ENCODE results near the gene PRKCZ.

The PRKCZ gene

DNA sequence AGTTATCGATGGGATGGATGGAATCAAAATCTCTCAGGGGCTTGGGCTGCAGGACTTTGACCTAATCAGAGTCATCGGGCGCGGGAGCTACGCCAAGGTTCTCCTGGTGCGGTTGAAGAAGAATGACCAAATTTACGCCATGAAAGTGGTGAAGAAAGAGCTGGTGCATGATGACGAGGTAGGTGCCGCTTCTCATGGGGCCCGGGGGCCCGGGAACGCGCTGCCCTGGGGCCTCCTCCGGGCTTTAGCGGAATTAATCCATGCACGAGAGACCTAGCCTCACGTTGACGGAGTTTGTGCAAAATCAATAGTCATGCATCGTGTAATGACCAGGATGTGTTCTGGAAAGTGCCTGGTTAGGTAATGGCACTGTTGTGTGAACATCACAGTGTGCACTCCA lies 100.6 kb downstream of the PRKCZ start:
- no peak overlapping the region for H3K9ac ChIP-seq (ENCODE audit: low read length)
- H3K9me3 ChIP-seq (ENCODE audit: control insufficient read depth, low read length) = no peaks in the 10 kb centered on the region
- H3K36me3 ChIP-seq (ENCODE audit: control insufficient read depth, insufficient read depth, low read length, severe bottlenecking) = no peaks in the 10 kb centered on the region
- no peak overlapping the region for H3K4me3 ChIP-seq (ENCODE audit: low read length)
- no peak for DNase-seq (ENCODE audit: low read depth)
- peaks cover 6% of the 10 kb centered on the region for H3K27me3 ChIP-seq (replicated peaks; ENCODE audit: control insufficient read depth, insufficient read depth, low read length)
- H3K4me1 ChIP-seq (ENCODE audit: control insufficient read depth, insufficient read depth, low read length) = no peaks in the 10 kb centered on the region

DNA sequence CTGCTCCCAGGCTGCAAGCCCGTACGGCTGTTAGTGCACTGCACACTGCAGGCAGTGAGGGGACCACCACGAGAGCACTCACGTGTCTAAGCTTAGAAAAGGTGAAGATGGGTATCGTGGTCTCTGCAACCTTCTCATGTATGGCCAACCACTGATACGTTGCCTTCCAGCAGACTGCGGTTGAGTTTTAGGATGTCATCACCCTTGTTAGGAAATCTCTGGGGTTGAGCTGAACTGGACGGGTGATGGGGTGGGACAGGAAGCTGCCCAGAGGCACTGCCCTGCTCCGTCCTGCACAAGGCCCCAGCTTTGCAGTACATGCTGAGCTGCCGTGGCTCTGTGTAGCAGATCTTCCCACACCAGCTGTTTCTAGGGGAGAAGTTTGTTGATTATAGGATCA lies 101.0 kb downstream of the PRKCZ start:
- no peaks in the 10 kb centered on the region for H3K4me1 ChIP-seq (ENCODE audit: control insufficient read depth, insufficient read depth, low read length)
- DNase-seq (ENCODE audit: low read depth) = no peak
- peaks cover 6% of the 10 kb centered on the region for H3K27me3 ChIP-seq (replicated peaks; ENCODE audit: control insufficient read depth, insufficient read depth, low read length)
- H3K36me3 ChIP-seq (ENCODE audit: control insufficient read depth, insufficient read depth, low read length, severe bottlenecking) = no peaks in the 10 kb centered on the region
- H3K9ac ChIP-seq (ENCODE audit: low read length) = no peak overlapping the region
- H3K4me3 ChIP-seq (ENCODE audit: low read length) = no peak overlapping the region
- no peaks in the 10 kb centered on the region for H3K9me3 ChIP-seq (ENCODE audit: control insufficient read depth, low read length)

DNA sequence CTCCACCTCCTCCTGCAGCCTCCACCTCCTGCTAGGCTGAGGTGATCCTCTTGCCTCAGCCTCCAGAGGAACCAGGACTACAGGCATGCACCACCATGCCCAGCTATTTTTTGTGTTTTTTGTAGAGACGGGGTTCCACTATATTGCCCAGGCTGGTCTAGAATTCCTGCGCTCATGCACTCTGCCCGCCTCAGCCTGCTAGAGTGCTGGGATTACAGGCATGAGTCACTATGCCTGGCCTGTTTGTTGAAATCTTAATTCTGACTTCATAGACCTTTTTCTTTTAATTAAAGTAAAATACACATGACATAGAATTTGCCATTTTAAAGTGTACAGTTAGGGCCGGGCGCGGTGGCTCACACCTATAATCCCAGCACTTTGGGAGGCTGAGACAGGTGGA lies 101.7 kb downstream of the PRKCZ start:
- no peak overlapping the region for H3K4me3 ChIP-seq (ENCODE audit: low read length)
- no peaks in the 10 kb centered on the region for H3K36me3 ChIP-seq (ENCODE audit: control insufficient read depth, insufficient read depth, low read length, severe bottlenecking)
- no peaks in the 10 kb centered on the region for H3K4me1 ChIP-seq (ENCODE audit: control insufficient read depth, insufficient read depth, low read length)
- no peak for DNase-seq (ENCODE audit: low read depth)
- H3K27me3 ChIP-seq (replicated peaks; ENCODE audit: control insufficient read depth, insufficient read depth, low read length) = peaks cover 11% of the 10 kb centered on the region
- no peaks in the 10 kb centered on the region for H3K9me3 ChIP-seq (ENCODE audit: control insufficient read depth, low read length)
- H3K9ac ChIP-seq (ENCODE audit: low read length) = no peak overlapping the region

DNA sequence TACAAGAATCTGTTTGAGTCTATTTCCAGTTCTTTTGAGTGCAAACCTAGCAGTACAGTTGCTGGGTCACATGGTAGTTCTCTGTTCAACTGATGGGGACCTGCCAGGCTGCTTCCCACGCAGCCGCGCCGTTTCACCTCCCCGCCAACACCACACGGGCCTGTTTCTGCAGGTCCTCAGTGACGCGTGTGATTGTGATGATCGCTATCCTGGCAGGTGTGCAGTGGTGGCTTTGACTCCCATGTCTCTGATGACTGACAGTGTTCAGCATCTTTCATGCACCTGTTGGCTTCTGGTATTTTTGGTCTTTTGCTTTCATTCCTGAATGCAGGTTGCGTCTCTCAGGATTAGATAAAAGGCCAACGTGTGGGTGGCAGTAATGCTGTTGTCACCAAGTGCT lies 102.7 kb downstream of the PRKCZ start:
- H3K4me3 ChIP-seq (ENCODE audit: low read length) = no peak overlapping the region
- no peaks in the 10 kb centered on the region for H3K4me1 ChIP-seq (ENCODE audit: control insufficient read depth, insufficient read depth, low read length)
- no peaks in the 10 kb centered on the region for H3K36me3 ChIP-seq (ENCODE audit: control insufficient read depth, insufficient read depth, low read length, severe bottlenecking)
- no peak for DNase-seq (ENCODE audit: low read depth)
- no peaks in the 10 kb centered on the region for H3K9me3 ChIP-seq (ENCODE audit: control insufficient read depth, low read length)
- peaks cover 13% of the 10 kb centered on the region for H3K27me3 ChIP-seq (replicated peaks; ENCODE audit: control insufficient read depth, insufficient read depth, low read length)
- H3K9ac ChIP-seq (ENCODE audit: low read length) = no peak overlapping the region

DNA sequence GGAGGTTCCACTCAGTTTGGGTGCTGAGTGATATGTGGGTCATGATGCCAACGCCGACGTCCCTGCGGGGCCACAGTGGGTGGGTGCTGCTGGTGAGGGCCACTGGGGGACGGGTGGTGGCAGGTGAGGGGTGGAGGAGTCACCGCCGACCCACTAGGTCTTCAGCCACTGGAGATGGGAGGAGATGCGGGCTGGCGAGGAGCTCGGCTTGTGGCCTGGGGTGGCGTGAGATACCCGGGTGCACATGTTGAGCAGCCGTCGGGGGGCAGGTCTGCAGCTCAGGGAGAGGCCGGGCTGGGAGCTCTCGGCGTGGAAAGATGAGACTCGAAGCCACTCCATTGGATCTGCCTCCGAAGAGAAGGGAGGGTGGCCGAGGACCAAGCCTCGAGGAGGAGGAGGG lies 103.8 kb downstream of the PRKCZ start:
- H3K27me3 ChIP-seq (replicated peaks; ENCODE audit: control insufficient read depth, insufficient read depth, low read length) = peaks cover 13% of the 10 kb centered on the region
- H3K9me3 ChIP-seq (ENCODE audit: control insufficient read depth, low read length) = no peaks in the 10 kb centered on the region
- no peak overlapping the region for H3K4me3 ChIP-seq (ENCODE audit: low read length)
- no peaks in the 10 kb centered on the region for H3K4me1 ChIP-seq (ENCODE audit: control insufficient read depth, insufficient read depth, low read length)
- no peaks in the 10 kb centered on the region for H3K36me3 ChIP-seq (ENCODE audit: control insufficient read depth, insufficient read depth, low read length, severe bottlenecking)
- no peak for DNase-seq (ENCODE audit: low read depth)
- H3K9ac ChIP-seq (ENCODE audit: low read length) = no peak overlapping the region

DNA sequence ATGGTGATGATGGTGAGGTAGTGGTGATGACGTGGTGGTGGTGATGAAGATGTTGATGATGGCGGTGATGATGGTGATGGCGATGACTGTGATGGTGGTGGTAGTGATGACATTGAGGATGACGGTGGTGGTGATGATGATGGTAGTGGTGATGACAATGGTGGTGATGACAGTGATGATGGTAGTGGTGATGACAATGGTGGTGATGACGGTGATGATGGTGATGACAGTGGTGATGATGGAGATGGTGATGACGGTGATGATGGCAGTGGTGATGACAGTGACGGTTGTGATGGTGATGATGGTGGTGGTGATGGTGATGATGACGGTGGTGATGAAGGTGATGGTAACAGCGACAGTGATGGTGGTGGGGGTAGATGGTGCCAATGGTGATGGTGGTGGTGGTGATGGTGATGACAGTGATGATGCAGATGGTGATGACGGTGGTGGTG lies 105.0 kb downstream of the PRKCZ start:
- Histone ChIP-seq H3K4me3 (ENCODE audit: low read length) (no peak overlapping the region), H3K36me3 (ENCODE audit: control insufficient read depth, insufficient read depth, low read length, severe bottlenecking) (no peaks in the 10 kb centered on the region), H3K9me3 (ENCODE audit: control insufficient read depth, low read length) (no peaks in the 10 kb centered on the region), H3K4me1 (ENCODE audit: control insufficient read depth, insufficient read depth, low read length) (no peaks in the 10 kb centered on the region), H3K27me3 (replicated peaks; ENCODE audit: control insufficient read depth, insufficient read depth, low read length) (peaks cover 18% of the 10 kb centered on the region), H3K9ac (ENCODE audit: low read length) (no peak overlapping the region)
- DNase-seq (ENCODE audit: low read depth) = no peak

DNA sequence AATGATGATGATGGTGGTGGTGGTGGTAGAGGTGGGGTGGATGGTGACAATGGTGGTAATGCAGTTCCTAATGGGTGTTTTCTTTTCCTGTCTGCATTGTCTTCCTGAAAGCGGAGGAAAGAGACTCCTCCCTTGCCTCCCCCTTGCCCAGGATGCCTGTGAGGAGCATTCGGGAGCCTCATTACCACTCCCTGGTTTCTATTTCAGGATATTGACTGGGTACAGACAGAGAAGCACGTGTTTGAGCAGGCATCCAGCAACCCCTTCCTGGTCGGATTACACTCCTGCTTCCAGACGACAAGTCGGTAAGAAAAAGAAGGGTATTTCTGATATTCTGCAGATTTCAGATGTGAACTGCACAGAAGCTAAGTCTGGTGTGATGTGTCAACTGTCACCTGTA lies 105.6 kb downstream of the PRKCZ start:
- Histone ChIP-seq H3K4me1 (ENCODE audit: control insufficient read depth, insufficient read depth, low read length) (no peaks in the 10 kb centered on the region), H3K4me3 (ENCODE audit: low read length) (no peak overlapping the region), H3K36me3 (ENCODE audit: control insufficient read depth, insufficient read depth, low read length, severe bottlenecking) (no peaks in the 10 kb centered on the region), H3K9me3 (ENCODE audit: control insufficient read depth, low read length) (no peaks in the 10 kb centered on the region), H3K27me3 (replicated peaks; ENCODE audit: control insufficient read depth, insufficient read depth, low read length) (peaks cover 17% of the 10 kb centered on the region), H3K9ac (ENCODE audit: low read length) (no peak overlapping the region)
- DNase-seq (ENCODE audit: low read depth) = no peak

DNA sequence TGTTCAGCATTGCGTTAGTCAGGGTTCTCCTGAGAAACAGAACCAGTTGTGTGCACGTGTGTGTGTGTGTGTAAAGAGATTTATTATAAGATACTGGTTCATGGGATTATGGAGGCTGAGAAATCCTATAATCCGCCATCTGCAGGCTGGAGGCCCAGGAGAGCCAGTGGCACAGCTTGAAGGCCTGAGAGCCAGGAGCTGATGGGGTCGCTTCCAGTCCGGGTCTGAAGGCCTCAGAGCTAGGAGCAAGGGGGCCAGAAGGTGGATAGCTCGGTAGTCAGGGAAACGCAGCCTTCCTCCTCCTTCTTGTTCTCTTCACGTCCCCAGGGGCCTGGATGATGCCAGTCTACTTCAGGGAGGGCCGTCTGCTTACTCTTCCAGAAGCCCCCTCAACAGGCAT lies 106.7 kb downstream of the PRKCZ start:
- peaks cover 22% of the 10 kb centered on the region for H3K27me3 ChIP-seq (replicated peaks; ENCODE audit: control insufficient read depth, insufficient read depth, low read length)
- no peaks in the 10 kb centered on the region for H3K4me1 ChIP-seq (ENCODE audit: control insufficient read depth, insufficient read depth, low read length)
- no peak overlapping the region for H3K9ac ChIP-seq (ENCODE audit: low read length)
- no peaks in the 10 kb centered on the region for H3K9me3 ChIP-seq (ENCODE audit: control insufficient read depth, low read length)
- DNase-seq (ENCODE audit: low read depth) = no peak
- no peaks in the 10 kb centered on the region for H3K36me3 ChIP-seq (ENCODE audit: control insufficient read depth, insufficient read depth, low read length, severe bottlenecking)
- H3K4me3 ChIP-seq (ENCODE audit: low read length) = no peak overlapping the region

DNA sequence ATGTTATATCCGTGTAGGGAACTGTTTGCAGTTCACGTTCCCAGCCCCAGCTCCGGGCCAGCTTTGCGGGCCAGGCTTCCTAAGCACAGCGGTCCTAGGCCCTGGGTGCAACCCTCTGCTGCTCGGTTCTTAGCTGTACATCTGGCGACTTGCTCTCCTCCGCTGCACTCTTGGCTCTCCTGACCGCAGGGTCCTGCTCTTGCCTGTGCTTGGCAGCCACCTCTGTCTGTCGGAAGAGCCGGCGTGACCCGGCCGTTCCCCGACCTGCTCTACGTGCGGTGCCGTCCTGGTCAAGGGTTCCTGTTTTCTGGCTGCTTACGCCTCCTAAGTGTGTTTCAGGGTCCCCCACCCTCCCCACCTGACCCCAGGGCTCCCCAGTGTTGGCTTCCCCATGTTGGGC lies 107.6 kb downstream of the PRKCZ start:
- no peaks in the 10 kb centered on the region for H3K9me3 ChIP-seq (ENCODE audit: control insufficient read depth, low read length)
- DNase-seq (ENCODE audit: low read depth) = no peak
- no peak overlapping the region for H3K9ac ChIP-seq (ENCODE audit: low read length)
- no peaks in the 10 kb centered on the region for H3K4me1 ChIP-seq (ENCODE audit: control insufficient read depth, insufficient read depth, low read length)
- no peak overlapping the region for H3K4me3 ChIP-seq (ENCODE audit: low read length)
- no peaks in the 10 kb centered on the region for H3K36me3 ChIP-seq (ENCODE audit: control insufficient read depth, insufficient read depth, low read length, severe bottlenecking)
- H3K27me3 ChIP-seq (replicated peaks; ENCODE audit: control insufficient read depth, insufficient read depth, low read length) = peaks cover 25% of the 10 kb centered on the region

DNA sequence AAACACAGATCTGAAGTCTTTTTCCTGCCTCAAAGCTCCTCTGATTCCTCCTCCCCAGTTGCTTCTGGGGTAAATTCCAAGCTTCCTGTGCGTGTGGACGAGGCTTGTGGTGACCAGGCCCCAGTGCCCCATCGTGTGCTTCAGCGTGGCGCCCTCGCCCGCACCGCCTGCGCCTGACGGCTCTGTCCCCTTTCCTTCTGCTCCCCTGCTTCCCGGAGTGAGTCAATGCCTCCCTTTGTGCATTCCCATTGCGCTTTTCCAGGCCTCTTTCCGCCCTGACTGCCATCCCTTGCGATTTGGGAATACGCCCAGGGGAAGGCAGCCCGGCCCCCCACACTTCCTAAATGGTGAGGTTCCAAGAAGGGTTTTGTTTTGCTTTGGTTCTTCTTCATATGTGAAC lies 108.1 kb downstream of the PRKCZ start:
- Histone ChIP-seq H3K36me3 (ENCODE audit: control insufficient read depth, insufficient read depth, low read length, severe bottlenecking) (no peaks in the 10 kb centered on the region), H3K9ac (ENCODE audit: low read length) (no peak overlapping the region), H3K27me3 (replicated peaks; ENCODE audit: control insufficient read depth, insufficient read depth, low read length) (peaks cover 27% of the 10 kb centered on the region), H3K4me3 (ENCODE audit: low read length) (no peak overlapping the region), H3K9me3 (ENCODE audit: control insufficient read depth, low read length) (peaks cover 4% of the 10 kb centered on the region), H3K4me1 (ENCODE audit: control insufficient read depth, insufficient read depth, low read length) (no peaks in the 10 kb centered on the region)
- no peak for DNase-seq (ENCODE audit: low read depth)

DNA sequence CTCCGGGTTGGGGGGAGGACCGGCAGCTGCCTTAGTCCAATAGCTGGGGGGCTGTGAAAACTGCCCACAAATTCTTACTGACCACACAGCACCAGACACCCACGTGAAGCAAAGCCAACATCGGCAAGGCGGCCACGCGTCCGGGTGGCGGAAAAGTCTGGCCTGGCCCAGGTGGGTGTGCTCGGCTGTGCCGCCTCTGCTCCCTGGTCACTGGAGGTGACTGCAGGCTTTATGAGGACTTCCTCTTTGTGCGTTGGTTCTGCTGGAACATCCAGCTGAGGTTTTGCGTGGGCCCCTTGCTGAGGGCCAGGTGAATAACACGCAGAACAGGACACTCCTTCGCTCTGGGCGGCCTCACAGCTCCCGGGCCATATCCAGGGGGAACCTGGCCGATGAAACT lies 108.9 kb downstream of the PRKCZ start:
- Histone ChIP-seq H3K4me1 (ENCODE audit: control insufficient read depth, insufficient read depth, low read length) (no peaks in the 10 kb centered on the region), H3K36me3 (ENCODE audit: control insufficient read depth, insufficient read depth, low read length, severe bottlenecking) (no peaks in the 10 kb centered on the region), H3K9me3 (ENCODE audit: control insufficient read depth, low read length) (peaks cover 9% of the 10 kb centered on the region), H3K9ac (ENCODE audit: low read length) (no peak overlapping the region), H3K4me3 (ENCODE audit: low read length) (no peak overlapping the region), H3K27me3 (replicated peaks; ENCODE audit: control insufficient read depth, insufficient read depth, low read length) (peaks cover 24% of the 10 kb centered on the region)
- no peak for DNase-seq (ENCODE audit: low read depth)

DNA sequence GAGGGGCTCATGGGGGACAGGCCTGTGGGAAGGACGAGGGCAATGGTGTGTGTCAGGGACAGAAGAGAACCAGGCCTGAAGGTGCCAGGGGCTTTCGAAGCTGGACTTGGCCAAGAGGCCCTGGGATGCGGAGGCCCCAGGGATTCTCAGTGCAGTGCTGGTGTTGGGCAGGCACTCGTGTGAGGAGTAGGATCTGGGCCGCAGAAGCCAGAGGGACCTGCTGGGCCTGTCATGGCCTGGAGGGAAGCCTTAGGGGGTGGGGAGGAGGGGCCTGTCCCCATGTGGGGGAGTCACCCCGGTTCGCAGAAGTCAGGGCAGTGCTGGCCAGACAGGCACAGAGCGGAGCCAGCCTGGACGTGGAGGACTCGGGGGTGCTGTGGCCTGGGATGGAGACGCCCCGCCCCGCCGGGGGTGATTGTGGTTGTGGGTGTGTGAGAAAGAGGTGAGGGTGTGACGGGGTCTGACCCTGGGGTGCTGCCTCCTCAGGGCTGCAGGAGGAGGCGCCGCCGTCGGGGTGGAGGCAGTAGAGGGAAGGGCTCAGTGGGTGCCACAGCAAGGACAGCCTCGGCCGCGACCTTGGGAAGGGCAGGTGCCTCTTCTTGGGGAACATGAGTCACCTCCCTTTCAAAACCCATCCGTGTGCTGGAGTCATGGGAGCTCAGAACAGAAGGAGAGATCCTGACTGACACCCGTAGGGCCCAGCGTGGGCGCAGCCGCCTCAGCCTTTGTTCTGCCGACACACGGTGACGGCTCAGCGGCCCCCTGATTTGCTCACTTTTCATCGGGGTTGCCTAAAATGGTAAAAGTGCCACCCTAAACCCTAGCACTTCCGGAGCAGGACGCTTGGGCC lies 110.5 kb downstream of the PRKCZ start:
- no peak for DNase-seq (ENCODE audit: low read depth)
- no peak overlapping the region for H3K9ac ChIP-seq (ENCODE audit: low read length)
- H3K9me3 ChIP-seq (ENCODE audit: control insufficient read depth, low read length) = peaks cover 13% of the 10 kb centered on the region
- H3K36me3 ChIP-seq (ENCODE audit: control insufficient read depth, insufficient read depth, low read length, severe bottlenecking) = no peaks in the 10 kb centered on the region
- no peak overlapping the region for H3K4me3 ChIP-seq (ENCODE audit: low read length)
- H3K27me3 ChIP-seq (replicated peaks; ENCODE audit: control insufficient read depth, insufficient read depth, low read length) = peaks cover 24% of the 10 kb centered on the region
- no peaks in the 10 kb centered on the region for H3K4me1 ChIP-seq (ENCODE audit: control insufficient read depth, insufficient read depth, low read length)

Data from adipocyte (in vitro differentiated cells).